Measurements from ENCODE around the gene CYBC1. TPM values are rescaled to one million over a fixed set of nuclear protein-coding genes. Genes with fewer than 3 reads are reported as not detected.
A peak's percentile ranks its signal among the peaks of the same experiment; 100 is the strongest.

The CYBC1 gene
- total and polyA plus RNA-seq, 9 of the 15 experiments (the other 6 are each of a cell fraction or from before 2014, with no cell fraction given): 1.3 to 71.8 (median 49.9) TPM

- TF ChIP-seq ZNF592 (IDR thresholded peaks at IDR 0.05) (peak; percentile 83), ARHGAP35 (IDR thresholded peaks at IDR 0.05; ENCODE audit: partially characterized antibody) (peak; percentile 55), ZNF124 (CRISPR knock-in tag; IDR thresholded peaks at IDR 0.05) (no peak), SMARCA5 (IDR thresholded peaks at IDR 0.05) (peak; percentile 83), PHF20 (IDR thresholded peaks at IDR 0.05; ENCODE audit: partially characterized antibody) (no peak), DDX20 (tag; IDR thresholded peaks at IDR 0.05; ENCODE audit: low read depth) (no peak), ZBTB2 (IDR thresholded peaks at IDR 0.05) (peak; percentile 78), UBTF (IDR thresholded peaks at IDR 0.05; ENCODE audit: borderline replicate concordance in 1 of 2, low read depth in 2 of 2, low read length in 2 of 2) (0 out of 4 replicates have a peak, but pooled peaks of 1 of the 2 experiments have one; percentile 61), MED1 (CRISPR knock-in tag; IDR thresholded peaks at IDR 0.05; ENCODE audit: borderline replicate concordance) (no peak), LARP7 (IDR thresholded peaks at IDR 0.05) (peak; percentile 81; the same call in 1 of the 2 replicates), CCNT2 (IDR thresholded peaks at IDR 0.05; ENCODE audit: borderline replicate concordance, extremely low read depth, insufficient read length, low read depth, low read length) (peak; percentile 99), SRSF7 (optimal IDR thresholded peaks at IDR 0.05; ENCODE audit: low read depth, low read length) (no peak), ZNF3 (CRISPR knock-in tag; IDR thresholded peaks at IDR 0.05) (no peak), ZNF668 (CRISPR knock-in tag; IDR thresholded peaks at IDR 0.05) (peak; percentile 62; the same call in 1 of the 2 replicates), ZNF586 (CRISPR knock-in tag; conservative IDR thresholded peaks at IDR 0.05) (no peak), MECOM (CRISPR knock-in tag; IDR thresholded peaks at IDR 0.05) (0 out of 2 replicates have a peak, but pooled peaks have one; percentile 17), SMAD1 (IDR thresholded peaks at IDR 0.05; ENCODE audit: low read depth, low read length, partially characterized antibody) (peak; percentile 96), SNAPC5 (CRISPR knock-in tag; IDR thresholded peaks at IDR 0.05) (no peak), ZNF232 (CRISPR knock-in tag; IDR thresholded peaks at IDR 0.05) (no peak)
Measured at GRCh38 chr17:82461827-82462524, 11.4 kb upstream of the CYBC1 start (continued).

All from K562 (cell line).